OCI-LY7 (cell line): ENCODE data around the gene TREM2. TPM values are rescaled to one million over a fixed set of nuclear protein-coding genes. Genes with fewer than 3 reads are reported as not detected.
A peak's percentile ranks its signal among the peaks of the same experiment; 100 is the strongest.

Source experiments
- BruUV-seq: library from RNA; stranded (reverse); fragments of 400-500 nt; replicated peaks from 2 replicates; lab custom pipeline; 2021; lab: Mats Ljungman, UMichigan
- CTCF ChIA-PET: fragments of 300-600 bp; sonication (Branson Sonifier 250); formaldehyde crosslinking; loops from one replicate; lab custom pipeline; 2022; ENCODE audit warnings: antibody characterized with exemption; ENCODE audit not compliant: unreplicated experiment; lab: Charles Lee
- POLR2A ChIA-PET: fragments of 300-600 bp; sonication (Branson Sonifier 250); formaldehyde crosslinking; loops from one replicate; lab custom pipeline; 2022; ENCODE audit warnings: antibody characterized with exemption; lab: Charles Lee
- DNase-seq: peaks from one replicate; pipeline ENCODE4 v3.0.0-alpha.2; 2015; ENCODE audit warnings: low spot score
- H2AFZ ChIP-seq: fragments of 200-600 bp; sonication (generic), shearing (Covaris generic); 2 replicates; pipeline ENCODE4 v1.6.1; 2014; ENCODE audit warnings: mild to moderate bottlenecking, antibody characterized with exemption, low read length, moderate library complexity
- H3K27ac ChIP-seq: fragments of 200-600 bp; sonication (generic); 2 replicates; pipeline ENCODE4 v1.5.1; 2014; ENCODE audit warnings: mixed run types, low read depth, mild to moderate bottlenecking, moderate library complexity, low read length, inconsistent platforms; ENCODE audit not compliant: poor library complexity, severe bottlenecking
- H3K36me3 ChIP-seq: fragments of 200-600 bp; sonication (generic); 2 replicates; pipeline ENCODE4 v1.6.1; 2014; ENCODE audit warnings: mild to moderate bottlenecking, antibody characterized with exemption, low read length, moderate library complexity, mixed read lengths; ENCODE audit not compliant: insufficient read depth
- H3K4me1 ChIP-seq: fragments of 200-600 bp; sonication (generic); 2 replicates; pipeline ENCODE4 v1.5.1; 2014; ENCODE audit warnings: mild to moderate bottlenecking, low read length; ENCODE audit not compliant: insufficient read depth, poor library complexity, severe bottlenecking
- H3K4me2 ChIP-seq: fragments of 200-600 bp; sonication (generic); 2 replicates; pipeline ENCODE4 v1.6.1; 2014; ENCODE audit warnings: mild to moderate bottlenecking, low read length
- H3K4me3 ChIP-seq: fragments of 200-600 bp; sonication (generic); 2 replicates; pipeline ENCODE4 v1.5.1; 2014; ENCODE audit warnings: mild to moderate bottlenecking, low read depth, low read length; ENCODE audit not compliant: poor library complexity, severe bottlenecking
- H3K79me2 ChIP-seq: fragments of 200-600 bp; sonication (generic); 2 replicates; pipeline ENCODE4 v1.6.1; 2016; ENCODE audit warnings: low read depth, mild to moderate bottlenecking, low read length, moderate library complexity, mixed read lengths; ENCODE audit not compliant: insufficient read depth
- H3K9me2 ChIP-seq: fragments of 200-600 bp; sonication (generic); 2 replicates; pipeline ENCODE4 v1.6.1; 2016; ENCODE audit warnings: mild to moderate bottlenecking, low read length, mixed read lengths; ENCODE audit not compliant: insufficient read depth
- H3K9me3 ChIP-seq: fragments of 200-600 bp; sonication (generic); 2 replicates; pipeline ENCODE4 v1.6.1; 2014; ENCODE audit warnings: mild to moderate bottlenecking, mixed run types, low read length, mixed read lengths
- H4K20me1 ChIP-seq: fragments of 200-600 bp; sonication (generic); 2 replicates; pipeline ENCODE4 v1.6.1; 2014; ENCODE audit warnings: mild to moderate bottlenecking, antibody characterized with exemption, low read length, moderate library complexity, mixed read lengths; ENCODE audit not compliant: insufficient read depth
- EZH2phosphoT487 ChIP-seq: fragments of 200-600 bp; sonication (generic); IDR thresholded peaks from 2 replicates; pipeline ENCODE4 v1.6.1; 2018; ENCODE audit warnings: low read depth, borderline replicate concordance, mild to moderate bottlenecking, mixed run types, antibody characterized with exemption, low read length, moderate library complexity, mixed read lengths
- intact Hi-C: fragments of 100-400 bp; cut with micrococcal nuclease; formaldehyde crosslinking; loops from one replicate; pipeline ENCODE4 v1.10.0; 2022; ENCODE audit not compliant: unreplicated experiment
- total RNA-seq, 2 experiments: library from RNA; depleted of rRNA in 1 of 2; stranded (reverse); fragments of >200 nt in 1 of 2; shearing (Covaris generic) in 1 of 2; gene quantifications; 2 replicates each; pipeline ENCODE4 v1.2.3, GENCODE V29; 2014 to 2022
- TF ChIP-seq, protein P1 (sequence below): fragments of 200-600 bp; sonication (generic); conservative IDR thresholded peaks from 2 replicates; pipeline ENCODE4 v1.5.1; 2014; ENCODE audit warnings: mild to moderate bottlenecking, antibody characterized with exemption, low read length, moderate library complexity, mixed read lengths

The TREM2 gene
- total RNA-seq, 2 experiments from 2014 or later = not detected

- no peaks in the 10 kb centered on the region for H3K9me3 ChIP-seq
- H2AFZ ChIP-seq = no peak overlapping the region
- intact Hi-C loops = no loop called here
- TF ChIP-seq, protein P1, sequence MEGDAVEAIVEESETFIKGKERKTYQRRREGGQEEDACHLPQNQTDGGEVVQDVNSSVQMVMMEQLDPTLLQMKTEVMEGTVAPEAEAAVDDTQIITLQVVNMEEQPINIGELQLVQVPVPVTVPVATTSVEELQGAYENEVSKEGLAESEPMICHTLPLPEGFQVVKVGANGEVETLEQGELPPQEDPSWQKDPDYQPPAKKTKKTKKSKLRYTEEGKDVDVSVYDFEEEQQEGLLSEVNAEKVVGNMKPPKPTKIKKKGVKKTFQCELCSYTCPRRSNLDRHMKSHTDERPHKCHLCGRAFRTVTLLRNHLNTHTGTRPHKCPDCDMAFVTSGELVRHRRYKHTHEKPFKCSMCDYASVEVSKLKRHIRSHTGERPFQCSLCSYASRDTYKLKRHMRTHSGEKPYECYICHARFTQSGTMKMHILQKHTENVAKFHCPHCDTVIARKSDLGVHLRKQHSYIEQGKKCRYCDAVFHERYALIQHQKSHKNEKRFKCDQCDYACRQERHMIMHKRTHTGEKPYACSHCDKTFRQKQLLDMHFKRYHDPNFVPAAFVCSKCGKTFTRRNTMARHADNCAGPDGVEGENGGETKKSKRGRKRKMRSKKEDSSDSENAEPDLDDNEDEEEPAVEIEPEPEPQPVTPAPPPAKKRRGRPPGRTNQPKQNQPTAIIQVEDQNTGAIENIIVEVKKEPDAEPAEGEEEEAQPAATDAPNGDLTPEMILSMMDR = no peak
- TF ChIP-seq EZH2phosphoT487 = no peak
- POLR2A ChIA-PET = interaction anchor here (1.3 to 1.5 kb wide), 2 partner anchors 15 to 99 kb away, joined by 3 read pairs; no protein-coding TSS in a partner anchor
- H3K36me3 ChIP-seq = no peaks in the 10 kb centered on the region
- no peak overlapping the region for H3K27ac ChIP-seq
- H3K4me3 ChIP-seq = no peak overlapping the region
- no TSS peak for BruUV-seq
- H3K79me2 ChIP-seq = no peaks in the 10 kb centered on the region
- no peaks in the 10 kb centered on the region for H4K20me1 ChIP-seq
- CTCF ChIA-PET = no interaction called here
- no peaks in the 10 kb centered on the region for H3K9me2 ChIP-seq
- DNase-seq = peak; percentile 44
- H3K4me2 ChIP-seq = no peak overlapping the region
- peaks cover 11% of the 10 kb centered on the region for H3K4me1 ChIP-seq
Measured at GRCh38 chr6:41174610-41175009, 11.7 kb upstream of the TREM2 start.

DNA sequence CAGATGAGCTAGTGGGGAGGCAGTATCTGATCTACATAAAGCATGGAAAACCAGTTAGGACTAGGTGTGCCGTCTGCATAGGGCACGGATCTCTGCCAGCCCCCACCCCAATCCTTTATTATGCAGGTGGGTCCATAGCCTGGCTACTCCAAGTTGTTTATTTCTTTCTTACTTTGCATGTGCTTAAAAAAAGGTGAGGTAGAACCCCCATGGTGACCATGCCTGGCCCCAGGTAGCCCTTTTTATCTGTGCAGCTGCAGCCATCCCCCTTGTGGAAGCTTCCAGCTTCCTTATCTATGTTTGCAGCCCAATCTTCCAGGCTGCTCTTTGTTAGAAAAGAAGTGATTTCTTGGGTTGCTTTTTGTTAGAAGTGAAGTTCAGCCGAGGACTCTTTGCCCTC is 9.0 kb upstream of the TREM2 start:
- no peaks in the 10 kb centered on the region for H4K20me1 ChIP-seq
- H3K4me1 ChIP-seq = peaks cover 11% of the 10 kb centered on the region
- DNase-seq = no peak
- H3K79me2 ChIP-seq = no peaks in the 10 kb centered on the region
- BruUV-seq = no TSS peak
- H3K9me2 ChIP-seq = no peaks in the 10 kb centered on the region
- ChIA-PET CTCF (no interaction called here), POLR2A (interaction anchor here (0.9 kb wide), 1 partner anchor 41 kb away, joined by 4 read pairs; no protein-coding TSS in a partner anchor)
- no peak overlapping the region for H3K27ac ChIP-seq
- H3K4me3 ChIP-seq = no peak overlapping the region
- no peaks in the 10 kb centered on the region for H3K9me3 ChIP-seq
- no peak for TF ChIP-seq EZH2phosphoT487
- TF ChIP-seq, protein P1 = no peak
- H2AFZ ChIP-seq = no peak overlapping the region
- H3K4me2 ChIP-seq = no peak overlapping the region
- intact Hi-C loops = no loop called here
- no peaks in the 10 kb centered on the region for H3K36me3 ChIP-seq

DNA sequence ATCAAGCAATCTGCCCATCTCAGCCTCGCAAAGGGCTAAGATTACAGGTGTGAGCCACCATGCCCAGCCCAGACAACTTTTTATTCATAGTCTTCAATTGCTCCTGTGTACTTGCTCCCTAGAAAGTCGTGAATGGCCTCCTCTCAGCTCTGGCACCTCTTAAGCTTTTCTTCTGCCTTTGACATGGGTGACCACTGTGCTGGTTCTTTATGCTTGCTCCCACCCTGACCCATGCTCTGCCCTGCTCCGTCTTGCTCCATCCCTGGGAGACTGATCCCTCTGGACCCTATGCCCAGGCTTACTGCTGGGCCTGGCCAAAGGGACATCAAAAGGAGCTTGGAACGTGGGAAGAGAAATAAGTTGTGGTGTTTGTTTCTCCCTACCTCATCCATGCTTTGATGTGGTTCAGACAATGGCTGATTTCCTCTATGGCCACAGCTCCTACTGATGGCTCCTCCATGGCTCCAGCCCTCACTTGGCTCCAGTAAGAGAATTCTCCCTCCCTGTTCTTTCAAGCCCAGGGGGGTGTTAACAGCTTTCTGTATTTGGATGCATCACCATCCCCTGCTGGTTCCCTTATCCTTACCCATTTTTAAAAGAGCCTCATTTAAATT is 7.7 kb upstream of the TREM2 start:
- Histone ChIP-seq H3K4me2 (no peak overlapping the region), H3K4me1 (peaks cover 11% of the 10 kb centered on the region), H3K79me2 (no peaks in the 10 kb centered on the region), H3K9me2 (no peaks in the 10 kb centered on the region), H3K36me3 (no peaks in the 10 kb centered on the region), H3K9me3 (no peaks in the 10 kb centered on the region), H3K27ac (no peak overlapping the region), H2AFZ (no peak overlapping the region), H4K20me1 (no peaks in the 10 kb centered on the region), H3K4me3 (no peak overlapping the region)
- ChIA-PET POLR2A (interaction anchor here (0.5 kb wide), 1 partner anchor 80 kb away, joined by 3 read pairs; no protein-coding TSS in a partner anchor), CTCF (interaction anchor here (1.3 kb wide), 1 partner anchor 11 kb away, joined by 3 read pairs; no protein-coding TSS in a partner anchor)
- DNase-seq = no peak
- intact Hi-C loops = no loop called here
- no TSS peak for BruUV-seq
- TF ChIP-seq EZH2phosphoT487 = no peak
- TF ChIP-seq, protein P1 = no peak
